Measurements from ENCODE around the gene ELOA2.

DNA sequence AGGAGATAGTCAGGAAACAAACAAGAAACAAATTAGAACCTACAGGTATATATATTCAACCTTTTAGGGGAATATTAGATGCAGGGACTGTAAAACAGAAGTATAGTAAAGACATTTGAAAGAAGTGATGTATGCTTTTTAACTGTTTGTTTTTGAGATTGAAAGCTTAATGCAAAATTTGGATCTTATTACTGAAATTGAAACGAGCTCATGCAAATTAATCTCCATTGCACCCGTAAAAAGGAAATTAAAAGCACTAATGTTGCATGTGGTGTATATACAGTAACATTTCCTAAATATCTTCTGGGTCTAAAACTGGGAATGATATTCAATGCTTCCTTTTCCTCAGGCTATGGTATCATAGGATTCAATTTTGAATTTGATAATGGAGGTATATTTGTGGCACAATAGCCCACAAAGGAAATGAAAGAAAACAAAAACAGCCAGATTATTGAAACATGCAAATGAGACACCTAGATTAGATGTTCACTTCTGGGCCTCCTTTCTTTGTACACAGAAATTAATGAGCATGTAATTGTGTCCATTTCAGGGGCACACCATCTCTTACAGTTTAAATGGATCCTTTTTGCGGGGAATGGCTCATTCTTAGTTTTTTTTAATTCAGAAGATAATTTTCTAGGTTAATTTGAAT, 1.6 kb upstream of the ELOA2 start:
- TF ChIP-seq POLR2A (IDR thresholded peaks at IDR 0.05) (no peak), CTCF (IDR thresholded peaks at IDR 0.05) (no peak), POLR2AphosphoS5 (IDR thresholded peaks at IDR 0.05) (no peak)
